HG03439 (cell line): Measurements from ENCODE around the gene SNX10.

Source experiments
- ATAC-seq: cut with Tn5 transposase; IDR thresholded peaks from one replicate; pipeline ENCODE4 v1.9.1; 2021; ENCODE audit warnings: mild to moderate bottlenecking, moderate library complexity; ENCODE audit not compliant: unreplicated experiment

The SNX10 gene

GRCh38 chr7:26398756-26399509 lies 107.3 kb downstream of the SNX10 start:
- peak; percentile 90 for ATAC-seq

- no peak for ATAC-seq
Measured at GRCh38 chr7:26399736-26400135, 108.1 kb downstream of the SNX10 start.

- no peak for ATAC-seq
Measured at GRCh38 chr7:26403640-26404039, 112.0 kb downstream of the SNX10 start.

GRCh38 chr7:26404189-26404996 lies 112.7 kb downstream of the SNX10 start:
- ATAC-seq = no peak

- ATAC-seq = no peak
Measured at GRCh38 chr7:26406433-26406832, 114.8 kb downstream of the SNX10 start.

GRCh38 chr7:26409661-26410547 lies 118.2 kb downstream of the SNX10 start:
- no peak for ATAC-seq

GRCh38 chr7:26413007-26413691 lies 121.5 kb downstream of the SNX10 start:
- ATAC-seq = no peak

- no peak for ATAC-seq
Measured at GRCh38 chr7:26416004-26416403, 124.3 kb downstream of the SNX10 start.

- ATAC-seq = no peak
Measured at GRCh38 chr7:26417911-26418413, 126.3 kb downstream of the SNX10 start.

- no peak for ATAC-seq
Measured at GRCh38 chr7:26419198-26419597, 127.5 kb downstream of the SNX10 start.

- no peak for ATAC-seq
Measured at GRCh38 chr7:26420422-26421019, 128.9 kb downstream of the SNX10 start.

GRCh38 chr7:26422761-26423160 lies 131.1 kb downstream of the SNX10 start:
- no peak for ATAC-seq

GRCh38 chr7:26423436-26423835 lies 131.8 kb downstream of the SNX10 start:
- ATAC-seq = no peak
